GM21381 (cell line): Measurements from ENCODE around the gene NUDT22.
A peak's percentile ranks its signal among the peaks of the same experiment; 100 is the strongest.

ENCODE experiments used
- ATAC-seq: cut with Tn5 transposase; IDR thresholded peaks from one replicate; pipeline ENCODE4 v1.9.1; 2021; ENCODE audit warnings: mild to moderate bottlenecking, moderate library complexity; ENCODE audit not compliant: unreplicated experiment

The NUDT22 gene

GRCh38 chr11:64226507-64227051 lies 505 bp downstream of the NUDT22 start:
- peak; percentile 24 for ATAC-seq

GRCh38 chr11:64227405-64227956 lies 1.4 kb downstream of the NUDT22 start:
- no peak for ATAC-seq

- no peak for ATAC-seq
These were observed 3.1 kb downstream of the NUDT22 start for GRCh38 chr11:64229090-64229743.

GRCh38 chr11:64229744-64230170 lies 3.7 kb downstream of the NUDT22 start:
- ATAC-seq: no peak

GRCh38 chr11:64230171-64230984 lies 4.3 kb downstream of the NUDT22 start, which contains the start of gene DNAJC4:
TSS of gene DNAJC4 (plus strand) at chr11:64230548. CDS start at chr11:64230855, 307 bp downstream.
- peak; percentile 46 for ATAC-seq

GRCh38 chr11:64230985-64231365 lies 4.9 kb downstream of the NUDT22 start:
- ATAC-seq: no peak

- ATAC-seq: no peak
These were observed 5.5 kb downstream of the NUDT22 start for GRCh38 chr11:64231546-64231945.

GRCh38 chr11:64232182-64232966 lies 6.3 kb downstream of the NUDT22 start:
- no peak for ATAC-seq

GRCh38 chr11:64232967-64233315 lies 6.9 kb downstream of the NUDT22 start:
- no peak for ATAC-seq

- ATAC-seq: peak; percentile 41
These were observed 8.0 kb downstream of the NUDT22 start, which contains the start of gene VEGFB for GRCh38 chr11:64233913-64234586. TSS of gene VEGFB (plus strand) at chr11:64234584. CDS start at chr11:64234834, 250 bp downstream.

GRCh38 chr11:64234647-64235379 lies 8.7 kb downstream of the NUDT22 start:
- peak; percentile 20 for ATAC-seq

GRCh38 chr11:64235437-64236161 lies 9.5 kb downstream of the NUDT22 start:
- no peak for ATAC-seq

- ATAC-seq: no peak
These were observed 11.4 kb downstream of the NUDT22 start for GRCh38 chr11:64237484-64237951.

- ATAC-seq: no peak
These were observed 12.0 kb downstream of the NUDT22 start for GRCh38 chr11:64238076-64238475.

GRCh38 chr11:64238999-64239398 lies 12.9 kb downstream of the NUDT22 start:
- ATAC-seq: no peak

GRCh38 chr11:64239662-64240434 lies 13.8 kb downstream of the NUDT22 start:
- ATAC-seq: peak; percentile 3

- ATAC-seq: peak; percentile 44
These were observed 14.6 kb downstream of the NUDT22 start, which contains the start of gene FKBP2 for GRCh38 chr11:64240435-64241240. TSS of gene FKBP2 (plus strand) at chr11:64241095. CDS start at chr11:64242388, 1,293 bp downstream.
